ENCODE data around the gene BRD4. TPM values are rescaled to one million over a fixed set of nuclear protein-coding genes. Genes with fewer than 3 reads are reported as not detected.

The BRD4 gene
- total and polyA plus RNA-seq, 2 donors (not counting 3 experiments of a cell fraction or from before 2014, with no cell fraction given), result 14.9 to 125 TPM

GRCh38 chr19:15321739-15322138 lies 10.6 kb downstream of the BRD4 start:
- Histone ChIP-seq H3K4me1 (ENCODE audit: control insufficient read depth, extremely low read depth, insufficient read depth, low read length) (peaks cover 17% of the 10 kb centered on the region), H3K36me3 (ENCODE audit: control insufficient read depth in 2 of 2, extremely low read depth in 1 of 2, insufficient read depth in 2 of 2, low read length in 2 of 2) (no peaks in the 10 kb centered on the region), H4K20me1 (replicated peaks; ENCODE audit: control insufficient read depth, extremely low read depth, insufficient read depth, low read length) (peaks cover 39% of the 10 kb centered on the region), H3K9ac (replicated peaks; ENCODE audit: extremely low read depth, insufficient read depth, low read length) (no peak overlapping the region), H3K79me2 (ENCODE audit: control insufficient read depth, insufficient read depth, low read length) (peaks cover 98% of the 10 kb centered on the region), H3K9me3 (replicated peaks; ENCODE audit: control insufficient read depth, insufficient read depth, low read length) (no peaks in the 10 kb centered on the region), H3K27ac (ENCODE audit: insufficient read depth, low read depth, low read length) (no peak overlapping the region), H3K4me3 (replicated peaks in 1 of 3; ENCODE audit: insufficient read depth in 1 of 3, low read depth in 1 of 3, low read length in 3 of 3) (no peak overlapping the region), H3K9me1 (replicated peaks; ENCODE audit: control insufficient read depth, extremely low read depth, insufficient read depth, low read length) (no peaks in the 10 kb centered on the region), H2AFZ (ENCODE audit: low read depth, low read length) (no peak overlapping the region), H3K27me3 (ENCODE audit: control insufficient read depth in 2 of 2, insufficient read depth in 2 of 2, low read length in 2 of 2) (no peaks in the 10 kb centered on the region), H3K4me2 (ENCODE audit: insufficient read depth, low read length) (no peak overlapping the region)
- intact Hi-C loops (cut with micrococcal nuclease), result no loop called here
- dilution Hi-C loops (cut with MboI; ENCODE audit: extremely low pct_ligation_motif_present, low sequenced_read_pairs), result no loop called here
- FAIRE-seq (no peak), DNase-seq (ENCODE audit: low read depth, low spot score) (no peak)
- POLR2A ChIA-PET, result no interaction called here
- no peak for TF ChIP-seq FOS (IDR thresholded peaks at IDR 0.05; ENCODE audit: borderline replicate concordance, insufficient read depth, low read length)
- no peak for TF ChIP-seq POLR2A (IDR thresholded peaks at IDR 0.05; ENCODE audit: low read depth, low read length)
- TF ChIP-seq CTCF (IDR thresholded peaks at IDR 0.05; ENCODE audit: extremely low read depth in 1 of 2, insufficient read depth in 1 of 2, low read depth in 1 of 2, low read length in 2 of 2), result no peak
- CTCF ChIA-PET, result no interaction called here
- no TSS peak for BruUV-seq (replicated peaks)

- Histone ChIP-seq H3K27ac (ENCODE audit: insufficient read depth, low read depth, low read length) (no peak overlapping the region), H2AFZ (ENCODE audit: low read depth, low read length) (no peak overlapping the region), H3K79me2 (ENCODE audit: control insufficient read depth, insufficient read depth, low read length) (peaks cover 98% of the 10 kb centered on the region), H3K4me2 (ENCODE audit: insufficient read depth, low read length) (no peak overlapping the region), H3K9me1 (replicated peaks; ENCODE audit: control insufficient read depth, extremely low read depth, insufficient read depth, low read length) (no peaks in the 10 kb centered on the region), H3K9me3 (replicated peaks; ENCODE audit: control insufficient read depth, insufficient read depth, low read length) (no peaks in the 10 kb centered on the region), H3K4me3 (replicated peaks in 1 of 3; ENCODE audit: insufficient read depth in 1 of 3, low read depth in 1 of 3, low read length in 3 of 3) (no peak overlapping the region), H4K20me1 (replicated peaks; ENCODE audit: control insufficient read depth, extremely low read depth, insufficient read depth, low read length) (peaks cover 36% of the 10 kb centered on the region), H3K9ac (replicated peaks; ENCODE audit: extremely low read depth, insufficient read depth, low read length) (no peak overlapping the region), H3K4me1 (ENCODE audit: control insufficient read depth, extremely low read depth, insufficient read depth, low read length) (peaks cover 12% of the 10 kb centered on the region), H3K27me3 (ENCODE audit: control insufficient read depth in 2 of 2, insufficient read depth in 2 of 2, low read length in 2 of 2) (no peaks in the 10 kb centered on the region), H3K36me3 (ENCODE audit: control insufficient read depth in 2 of 2, extremely low read depth in 1 of 2, insufficient read depth in 2 of 2, low read length in 2 of 2) (no peaks in the 10 kb centered on the region)
- ChIA-PET POLR2A (no interaction called here), CTCF (interaction anchor here (0.9 kb wide), 2 partner anchors 17 to 31 kb away, joined by 3 to 4 read pairs; no protein-coding TSS in a partner anchor)
- dilution Hi-C loops (cut with MboI; ENCODE audit: extremely low pct_ligation_motif_present, low sequenced_read_pairs), result no loop called here
- no peak for FAIRE-seq
- no peak for TF ChIP-seq GATA2 (IDR thresholded peaks at IDR 0.05; ENCODE audit: insufficient read depth, insufficient read length, low read depth, low read length)
- no peak for TF ChIP-seq EZH2 (IDR thresholded peaks at IDR 0.05; ENCODE audit: borderline replicate concordance, low read depth, low read length, severe bottlenecking)
- TF ChIP-seq CTCF (IDR thresholded peaks at IDR 0.05; ENCODE audit: extremely low read depth in 1 of 2, insufficient read depth in 1 of 2, low read depth in 1 of 2, low read length in 2 of 2), result no peak
- no peak for TF ChIP-seq POLR2AphosphoS5 (IDR thresholded peaks at IDR 0.05; ENCODE audit: insufficient read depth, low read depth, low read length)
- TF ChIP-seq FOS (IDR thresholded peaks at IDR 0.05; ENCODE audit: borderline replicate concordance, insufficient read depth, low read length), result no peak
- TF ChIP-seq JUN (IDR thresholded peaks at IDR 0.05; ENCODE audit: borderline replicate concordance, insufficient read depth, insufficient read length, low read depth), result no peak
- TF ChIP-seq MYC (IDR thresholded peaks at IDR 0.05; ENCODE audit: low read depth, low read length), result no peak
- TF ChIP-seq MAX (IDR thresholded peaks at IDR 0.05; ENCODE audit: insufficient read depth, insufficient read length), result no peak
- no peak for TF ChIP-seq POLR2A (IDR thresholded peaks at IDR 0.05; ENCODE audit: low read depth, low read length)
- intact Hi-C loops (cut with micrococcal nuclease), result no loop called here
- no TSS peak for BruUV-seq (replicated peaks)
- no peak for DNase-seq (ENCODE audit: low read depth, low spot score)
Measured at GRCh38 chr19:15320116-15320515, 12.2 kb downstream of the BRD4 start.
